ENCODE results near the gene ATF6B.

DNA sequence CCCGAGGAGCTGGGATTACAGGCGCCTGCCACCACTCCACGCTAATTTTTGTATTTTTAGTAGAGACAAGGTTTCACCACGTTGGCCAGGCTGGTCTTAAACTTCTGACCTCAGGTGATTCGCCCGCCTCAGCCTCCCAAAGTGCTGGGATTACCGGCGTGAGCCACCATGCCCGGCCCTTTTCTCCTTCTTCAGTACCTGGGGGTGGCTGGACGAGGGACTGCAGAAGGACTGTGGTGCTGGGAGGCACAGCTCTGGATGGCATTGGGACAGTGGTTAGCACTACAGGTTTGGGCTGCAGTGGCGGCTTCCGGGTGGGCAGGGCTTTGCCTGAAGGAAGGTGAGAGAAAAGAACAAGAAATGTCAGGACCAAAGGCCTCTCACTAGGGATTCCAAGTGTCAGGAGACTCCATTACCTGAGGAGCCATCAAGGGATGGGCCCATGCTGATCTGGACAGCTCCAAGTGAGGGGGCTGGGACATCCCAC lies 7.4 kb downstream of the ATF6B start:
- TF ChIP-seq, protein P1, sequence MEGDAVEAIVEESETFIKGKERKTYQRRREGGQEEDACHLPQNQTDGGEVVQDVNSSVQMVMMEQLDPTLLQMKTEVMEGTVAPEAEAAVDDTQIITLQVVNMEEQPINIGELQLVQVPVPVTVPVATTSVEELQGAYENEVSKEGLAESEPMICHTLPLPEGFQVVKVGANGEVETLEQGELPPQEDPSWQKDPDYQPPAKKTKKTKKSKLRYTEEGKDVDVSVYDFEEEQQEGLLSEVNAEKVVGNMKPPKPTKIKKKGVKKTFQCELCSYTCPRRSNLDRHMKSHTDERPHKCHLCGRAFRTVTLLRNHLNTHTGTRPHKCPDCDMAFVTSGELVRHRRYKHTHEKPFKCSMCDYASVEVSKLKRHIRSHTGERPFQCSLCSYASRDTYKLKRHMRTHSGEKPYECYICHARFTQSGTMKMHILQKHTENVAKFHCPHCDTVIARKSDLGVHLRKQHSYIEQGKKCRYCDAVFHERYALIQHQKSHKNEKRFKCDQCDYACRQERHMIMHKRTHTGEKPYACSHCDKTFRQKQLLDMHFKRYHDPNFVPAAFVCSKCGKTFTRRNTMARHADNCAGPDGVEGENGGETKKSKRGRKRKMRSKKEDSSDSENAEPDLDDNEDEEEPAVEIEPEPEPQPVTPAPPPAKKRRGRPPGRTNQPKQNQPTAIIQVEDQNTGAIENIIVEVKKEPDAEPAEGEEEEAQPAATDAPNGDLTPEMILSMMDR (conservative IDR thresholded peaks at IDR 0.05; ENCODE audit: low read length): no peak
- TF ChIP-seq EZH2phosphoT487 (IDR thresholded peaks at IDR 0.05; ENCODE audit: borderline replicate concordance): no peak
